Measurements from ENCODE around the gene C6orf62.

- no peak for TF ChIP-seq CTCF (conservative IDR thresholded peaks at IDR 0.05; ENCODE audit: low read length)
- TF ChIP-seq EZH2phosphoT487 (IDR thresholded peaks at IDR 0.05; ENCODE audit: borderline replicate concordance, low read depth, low read length): no peak
Measured at GRCh38 chr6:24709014-24709711, 9.8 kb downstream of the C6orf62 start.
